ENCODE results near the gene BLTP3A.
"Not testable (repeated sequence)": the region's sequence is repeated elsewhere in the genome, so short reads cannot be mapped to it uniquely, and the experiment has no call there.

The BLTP3A gene

GRCh38 chr6:34792605-34793500, 970 bp downstream of the BLTP3A start:
- peak; percentile 59 for DNase-seq (ENCODE audit: low spot score)

GRCh38 chr6:34793877-34794276, 2.0 kb downstream of the BLTP3A start:
- DNase-seq (ENCODE audit: low spot score) = no peak

- DNase-seq (ENCODE audit: low spot score) = peak; percentile 30
Observed at GRCh38 chr6:34795836-34796425, 4.0 kb downstream of the BLTP3A start.

GRCh38 chr6:34798057-34798456, 6.2 kb downstream of the BLTP3A start:
- no peak for DNase-seq (ENCODE audit: low spot score)

GRCh38 chr6:34799547-34799946, 7.7 kb downstream of the BLTP3A start:
- no peak for DNase-seq (ENCODE audit: low spot score)

- no peak for DNase-seq (ENCODE audit: low spot score)
Observed at GRCh38 chr6:34804543-34804942, 12.7 kb downstream of the BLTP3A start.

GRCh38 chr6:34805074-34805473, 13.2 kb downstream of the BLTP3A start:
- peak; percentile 40 for DNase-seq (ENCODE audit: low spot score)

GRCh38 chr6:34806738-34807453, 15.0 kb downstream of the BLTP3A start:
- DNase-seq (ENCODE audit: low spot score) = peak; percentile 50

- not testable (repeated sequence) for DNase-seq (ENCODE audit: low spot score)
Observed at GRCh38 chr6:34808473-34808872, 16.6 kb downstream of the BLTP3A start.

- DNase-seq (ENCODE audit: low spot score) = not testable (repeated sequence)
Observed at GRCh38 chr6:34809419-34809818, 17.5 kb downstream of the BLTP3A start.

- DNase-seq (ENCODE audit: low spot score) = peak; percentile 24
Observed at GRCh38 chr6:34810017-34810882, 18.4 kb downstream of the BLTP3A start.

GRCh38 chr6:34810936-34811632, 19.2 kb downstream of the BLTP3A start:
- DNase-seq (ENCODE audit: low spot score) = peak; percentile 61

GRCh38 chr6:34813028-34813713, 21.3 kb downstream of the BLTP3A start:
- DNase-seq (ENCODE audit: low spot score) = no peak

GRCh38 chr6:34816635-34817301, 24.9 kb downstream of the BLTP3A start:
- DNase-seq (ENCODE audit: low spot score) = no peak

- peak; percentile 83 for DNase-seq (ENCODE audit: low spot score)
Observed at GRCh38 chr6:34817446-34817845, 25.6 kb downstream of the BLTP3A start.

- not testable (repeated sequence) for DNase-seq (ENCODE audit: low spot score)
Observed at GRCh38 chr6:34818872-34819570, 27.1 kb downstream of the BLTP3A start.

- no peak for DNase-seq (ENCODE audit: low spot score)
Observed at GRCh38 chr6:34819571-34820480, 27.9 kb downstream of the BLTP3A start.

- no peak for DNase-seq (ENCODE audit: low spot score)
Observed at GRCh38 chr6:34829137-34829536, 37.3 kb downstream of the BLTP3A start.
